ENCODE measurements around the gene TECTB.
"Not testable (repeated sequence)": the region's sequence is repeated elsewhere in the genome, so short reads cannot be mapped to it uniquely, and the experiment has no call there.

The TECTB gene

DNA sequence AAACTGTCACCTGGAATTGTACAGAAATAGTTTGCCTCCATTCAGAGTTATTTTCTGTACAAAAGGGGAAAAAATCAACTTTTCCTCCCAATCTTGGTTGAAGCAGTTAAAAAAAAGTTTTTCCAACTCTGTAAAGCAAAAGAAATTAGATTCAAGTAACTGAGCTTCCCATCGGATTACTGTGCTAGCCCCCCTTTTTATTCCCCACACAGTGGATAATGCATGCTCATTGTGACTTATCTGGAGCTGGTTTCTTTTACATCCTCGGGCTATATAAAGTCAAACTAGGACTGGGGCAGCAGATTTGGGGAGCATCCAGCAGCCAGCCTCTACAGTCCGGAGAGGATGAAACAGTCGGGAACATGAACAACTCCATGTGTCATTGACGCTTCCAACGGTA lies at the start of gene TECTB:
TECTB (plus strand) TSS at position 301 of the 400 bp plus-strand sequence. CDS start 335 bp downstream, outside the sequence.
- DNase-seq (ENCODE audit: low read depth) = no peak

DNA sequence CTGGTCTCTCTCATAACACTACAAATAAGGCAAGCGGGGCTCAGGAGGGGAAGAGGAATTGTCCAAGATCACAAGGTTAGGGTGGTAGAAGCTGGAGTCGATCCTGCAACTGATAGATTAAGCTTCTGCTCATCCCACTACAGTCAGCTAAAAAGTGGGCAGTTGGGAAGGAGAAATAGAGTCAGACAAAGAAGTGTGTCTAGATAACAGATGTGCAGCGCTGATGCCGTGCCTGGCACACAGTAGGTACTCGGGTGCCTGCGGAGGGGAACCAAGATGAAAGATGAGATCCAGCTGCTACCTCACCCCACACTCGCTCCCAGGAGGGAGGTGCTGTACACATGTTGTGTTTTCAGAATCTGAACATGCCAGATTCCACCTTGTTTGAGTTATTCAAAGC lies 48.1 kb upstream of the TECTB start:
- DNase-seq (ENCODE audit: low read depth) = no peak

DNA sequence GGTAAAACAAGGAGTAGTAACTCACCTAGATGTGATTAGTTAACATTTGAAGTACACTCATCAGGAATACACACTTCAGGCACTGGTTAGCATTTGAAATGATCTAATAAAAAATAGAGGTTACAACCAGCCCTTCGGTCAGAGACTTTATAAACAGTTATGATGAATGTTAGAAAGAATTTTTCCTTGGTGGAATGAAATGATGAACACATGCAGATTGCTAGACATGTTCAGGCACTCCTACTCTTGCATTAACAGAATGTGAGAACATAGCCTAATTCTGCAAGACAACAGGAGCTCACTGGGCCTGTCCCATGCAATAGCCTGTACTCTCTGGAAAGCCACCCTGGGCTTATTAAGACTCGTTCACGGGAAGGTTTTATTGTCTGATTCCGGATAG lies 47.3 kb upstream of the TECTB start:
- DNase-seq (ENCODE audit: low read depth) = no peak

DNA sequence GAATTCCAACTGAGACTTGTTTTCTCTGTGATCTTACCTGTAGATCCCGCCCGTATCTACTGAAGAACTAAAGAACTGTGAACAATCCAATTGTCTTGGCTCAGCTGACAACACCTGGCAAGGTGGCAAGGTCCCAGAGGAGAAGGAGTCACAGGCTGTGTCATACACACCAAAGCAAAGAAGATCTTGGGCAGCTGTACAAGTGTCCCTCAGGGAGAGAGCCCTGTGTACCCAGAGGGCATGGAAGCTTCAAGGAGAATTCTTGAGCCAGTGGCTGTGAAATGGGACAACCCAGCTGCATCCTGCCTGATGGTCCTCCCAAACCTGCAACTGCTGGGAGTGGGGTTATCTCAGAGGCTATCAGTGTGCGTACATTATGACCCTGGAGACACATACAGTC lies 46.7 kb upstream of the TECTB start:
- no peak for DNase-seq (ENCODE audit: low read depth)

DNA sequence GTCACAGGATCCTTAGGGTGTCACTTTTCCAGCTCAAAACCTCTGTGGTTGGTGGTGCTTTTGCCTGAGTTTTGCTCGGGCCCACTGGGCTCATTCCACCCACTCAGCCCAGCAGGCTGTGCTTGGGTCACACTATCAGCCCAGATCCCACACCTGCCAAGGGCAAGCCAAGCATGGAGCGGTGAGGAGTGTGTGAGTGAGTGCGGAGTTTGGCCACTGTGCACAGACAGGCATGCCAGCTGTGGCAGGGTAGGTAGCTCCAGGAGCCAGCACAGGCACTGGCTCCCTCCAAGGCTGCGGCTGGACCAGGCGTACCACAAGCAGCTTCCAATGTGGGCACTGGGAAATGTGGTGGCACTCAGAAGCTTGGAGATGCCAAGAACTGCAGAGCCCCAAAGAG lies 43.9 kb upstream of the TECTB start:
- no peak for DNase-seq (ENCODE audit: low read depth)

DNA sequence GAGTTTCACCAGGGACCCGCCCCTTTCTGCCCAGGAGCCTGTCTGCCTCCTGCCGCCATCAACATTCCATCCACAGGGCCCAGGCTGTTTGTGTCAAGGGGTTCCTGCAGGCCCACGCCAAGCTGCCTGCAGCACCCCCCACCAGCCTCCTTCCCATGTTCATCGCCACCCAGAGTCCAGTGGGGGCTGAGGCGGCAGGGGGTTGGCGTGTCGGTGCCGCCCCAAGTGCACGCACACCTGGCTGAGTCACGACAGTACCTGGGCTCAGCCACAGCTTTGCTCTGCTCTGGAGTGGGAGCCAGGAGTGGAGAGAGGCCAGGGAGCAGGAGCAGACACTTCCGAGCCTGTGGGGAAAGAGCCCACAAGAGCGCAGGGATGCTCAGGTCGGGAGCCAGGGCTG lies 42.8 kb upstream of the TECTB start:
- DNase-seq (ENCODE audit: low read depth) = no peak

DNA sequence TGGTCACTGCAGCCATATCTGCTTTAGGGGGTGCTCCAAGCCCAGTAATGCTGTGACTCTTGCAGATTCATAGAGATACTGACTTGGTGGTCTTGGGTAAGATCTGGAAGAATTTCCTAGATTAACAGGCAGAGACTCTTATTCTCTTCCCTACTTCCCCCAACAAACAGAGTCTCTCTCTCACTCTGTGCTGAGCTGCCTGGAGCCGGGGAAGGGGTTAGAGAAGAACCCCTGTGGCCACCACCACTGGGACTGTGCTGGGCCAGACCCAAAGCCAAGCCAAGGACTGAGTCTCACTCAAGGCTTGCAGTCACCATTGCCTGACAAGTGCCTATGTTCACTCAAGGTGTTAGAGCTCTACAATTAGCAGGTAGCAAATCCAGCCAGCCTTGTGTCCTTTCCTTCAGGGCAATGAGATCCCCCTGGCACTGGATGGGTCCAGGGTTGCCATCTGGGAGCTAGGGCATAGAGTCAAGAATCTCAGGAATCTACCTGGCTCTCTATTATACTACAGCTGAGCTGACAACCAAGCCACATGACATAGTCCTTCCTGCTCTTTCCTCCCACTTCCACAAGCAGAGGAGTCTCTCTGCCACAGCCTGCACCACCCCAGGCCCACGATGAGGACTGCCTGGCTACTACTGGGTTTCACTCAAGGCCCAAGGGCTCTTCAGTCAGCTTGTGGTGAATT lies 41.4 kb upstream of the TECTB start:
- no peak for DNase-seq (ENCODE audit: low read depth)

DNA sequence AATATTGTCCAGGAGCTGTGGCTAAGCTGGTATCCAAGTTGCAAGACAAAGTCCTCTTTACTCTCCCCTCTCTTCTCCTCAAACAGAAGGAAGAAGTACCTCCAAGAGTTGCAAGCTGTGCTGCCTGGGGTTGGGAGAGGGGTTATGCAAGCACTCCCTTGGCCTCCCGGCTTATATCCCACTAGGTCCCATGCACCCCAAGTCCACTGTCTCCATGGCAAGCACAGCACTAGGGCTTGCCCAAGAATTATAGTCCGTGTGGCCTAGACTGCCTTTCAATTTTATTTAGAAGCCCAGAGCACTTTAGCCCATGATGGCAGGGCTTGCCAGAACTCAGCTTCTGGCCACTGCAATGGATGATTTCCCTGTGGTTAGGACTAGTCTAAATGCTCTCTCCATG lies 40.4 kb upstream of the TECTB start:
- DNase-seq (ENCODE audit: low read depth) = no peak

DNA sequence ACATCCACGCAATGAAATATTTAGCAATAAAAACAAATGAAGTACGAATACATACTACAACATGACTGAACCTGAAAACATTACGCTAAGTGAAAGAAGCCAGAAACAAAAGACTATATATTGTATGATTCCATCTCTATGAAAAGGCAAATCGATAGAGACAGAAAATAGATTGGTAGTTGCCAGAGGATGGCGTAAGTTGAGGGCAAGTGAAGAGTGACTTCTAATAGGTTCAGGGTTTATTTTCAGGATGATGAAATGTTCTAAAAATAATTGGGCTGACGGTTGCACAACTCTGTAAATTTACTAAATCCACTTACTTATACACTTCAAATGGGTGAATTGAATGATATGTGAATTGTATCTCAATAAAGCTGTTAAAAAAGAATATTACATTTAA lies 39.5 kb upstream of the TECTB start:
- DNase-seq (ENCODE audit: low read depth) = no peak

DNA sequence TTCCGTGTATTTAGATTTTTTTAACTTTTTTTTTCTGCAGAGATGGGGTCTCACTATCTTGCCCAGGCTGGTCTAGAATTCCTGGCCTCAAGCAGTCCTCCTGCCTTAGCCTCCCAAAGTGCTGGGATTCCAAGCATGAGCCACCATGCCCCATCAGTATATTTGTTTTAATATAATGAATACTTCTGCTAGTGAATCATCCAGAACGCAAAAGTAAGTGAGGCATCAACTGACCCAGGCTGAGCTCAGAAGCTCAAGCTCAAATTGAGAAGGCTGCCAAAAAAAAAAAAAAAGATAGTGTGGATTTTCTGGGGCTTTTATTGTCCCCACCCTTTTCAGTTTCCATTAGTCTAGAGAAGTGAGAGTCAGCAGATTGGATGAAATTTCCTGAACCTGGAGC lies 39.0 kb upstream of the TECTB start:
- DNase-seq (ENCODE audit: low read depth) = no peak

DNA sequence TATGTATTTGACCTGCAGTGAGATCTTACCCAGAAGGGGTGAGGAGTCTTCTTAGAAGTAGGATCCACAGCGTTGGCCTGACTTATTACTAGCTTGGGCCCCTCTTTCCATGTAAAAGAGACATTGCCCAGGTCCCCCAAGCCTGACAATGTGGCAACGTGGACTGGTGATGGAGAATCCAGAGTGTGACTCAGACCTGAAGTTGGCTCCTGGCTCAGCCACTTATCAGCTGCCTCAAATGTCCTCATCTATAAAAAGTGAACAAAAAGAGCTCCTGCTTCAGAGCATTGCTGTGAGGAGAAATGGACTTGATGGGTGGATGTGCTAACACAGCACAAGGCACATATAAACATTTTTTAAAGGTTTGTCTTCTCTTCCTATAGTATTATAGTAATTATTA lies 35.4 kb upstream of the TECTB start:
- no peak for DNase-seq (ENCODE audit: low read depth)

DNA sequence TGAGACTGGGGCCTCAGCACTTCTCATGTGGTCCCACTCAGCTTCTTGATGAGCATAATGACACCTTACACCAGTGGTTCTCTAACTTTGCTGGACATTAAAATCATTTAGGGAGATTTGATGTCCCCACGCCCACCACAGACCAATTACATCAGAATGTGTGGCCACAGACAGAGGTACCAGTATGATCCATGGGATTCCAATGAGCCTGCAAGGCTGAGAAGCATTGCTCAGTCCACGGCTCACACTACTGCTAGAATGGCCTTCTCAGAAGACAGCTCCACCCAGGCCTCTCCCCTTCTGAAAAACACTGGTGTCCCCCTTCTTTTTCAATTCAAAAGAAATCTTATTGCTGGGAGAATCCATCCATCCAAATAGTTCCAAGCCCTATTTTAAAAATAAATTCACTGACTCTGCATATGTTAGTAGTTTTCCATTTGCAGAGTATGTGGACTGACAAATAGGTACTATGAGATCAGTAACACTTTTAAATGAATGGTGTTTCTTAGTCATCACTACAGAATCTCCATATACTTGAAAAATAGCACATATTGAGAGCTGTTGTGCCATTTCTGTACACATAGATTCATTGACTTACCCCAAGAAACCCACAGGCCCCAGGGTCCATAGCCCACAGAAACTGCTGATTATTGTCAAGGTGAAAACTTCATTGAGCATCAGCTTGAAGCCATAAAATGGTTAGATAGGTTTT lies 34.5 kb upstream of the TECTB start:
- no peak for DNase-seq (ENCODE audit: low read depth)

DNA sequence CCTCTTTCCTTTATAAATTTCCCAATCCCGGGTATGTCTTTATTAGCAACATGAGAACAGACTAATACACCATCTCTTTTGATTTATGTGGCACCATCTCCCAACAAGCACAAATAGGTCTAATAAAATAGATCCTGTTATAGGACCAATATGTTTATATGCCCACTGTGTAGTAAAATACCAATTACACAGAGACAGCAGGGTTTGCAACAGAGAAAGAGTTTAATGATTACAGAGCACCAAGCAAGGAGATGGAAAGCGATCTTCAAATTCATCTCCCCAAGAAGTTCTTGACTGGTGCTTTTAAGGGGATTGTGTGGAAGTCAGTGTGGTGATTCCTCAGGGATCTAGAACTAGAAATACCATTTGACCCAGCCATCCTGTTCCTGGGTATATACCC lies 33.5 kb upstream of the TECTB start:
- no peak for DNase-seq (ENCODE audit: low read depth)

DNA sequence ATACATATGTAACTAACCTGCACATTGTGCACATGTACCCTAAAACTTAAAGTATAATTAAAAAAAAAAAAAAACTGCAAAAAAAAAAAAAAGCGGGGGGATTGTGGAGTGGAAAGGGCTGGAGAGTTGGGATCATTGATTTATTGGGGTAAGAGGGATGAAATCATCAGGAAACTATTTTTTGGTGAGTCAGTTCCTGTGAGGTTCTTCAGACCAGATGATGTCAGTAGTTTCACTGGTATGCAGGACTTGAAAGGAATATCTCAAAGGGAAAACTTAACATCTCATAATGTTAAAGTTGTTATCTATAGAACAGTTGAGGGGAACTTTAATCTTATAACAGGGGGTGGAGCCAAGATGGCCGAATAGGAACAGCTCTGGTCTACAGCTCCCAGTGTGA lies 32.6 kb upstream of the TECTB start:
- no peak for DNase-seq (ENCODE audit: low read depth)

DNA sequence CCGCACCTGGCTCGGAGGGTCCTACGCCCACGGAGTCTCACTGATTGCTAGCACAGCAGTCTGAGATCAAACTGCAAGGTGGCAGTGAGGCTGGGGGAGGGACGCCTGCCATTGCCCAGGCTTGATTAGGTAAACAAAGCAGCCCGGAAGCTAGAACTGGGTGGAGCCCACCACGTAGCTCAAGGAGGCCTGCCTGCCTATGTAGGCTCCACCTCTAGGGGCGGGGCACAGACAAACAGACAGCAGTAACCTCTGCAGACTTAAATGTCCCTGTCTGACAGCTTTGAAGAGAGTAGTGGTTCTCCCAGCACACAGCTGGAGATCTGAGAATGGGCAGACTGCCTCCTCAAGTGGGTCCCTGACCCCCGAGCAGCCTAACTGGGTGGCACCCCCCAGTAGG lies 32.0 kb upstream of the TECTB start:
- DNase-seq (ENCODE audit: low read depth) = not testable (repeated sequence)

DNA sequence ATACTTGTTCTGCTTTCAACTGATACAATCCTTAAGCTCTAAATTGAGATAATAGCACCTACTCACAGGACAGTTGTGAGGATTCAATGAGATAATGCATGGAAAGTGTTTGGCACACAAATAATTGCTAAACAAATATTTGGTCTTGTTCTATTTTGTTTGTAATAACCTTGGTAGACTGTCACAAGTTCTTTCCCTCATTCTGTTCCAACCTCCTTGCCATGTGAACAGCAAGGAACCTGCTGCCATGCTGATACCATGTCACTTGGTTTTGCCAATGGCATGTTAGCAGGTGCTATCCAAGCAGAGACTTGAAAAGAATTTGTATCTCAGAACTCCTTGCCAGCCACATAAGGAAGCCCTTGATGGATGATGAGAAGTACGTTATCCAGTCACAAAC lies 24.8 kb upstream of the TECTB start:
- no peak for DNase-seq (ENCODE audit: low read depth)

DNA sequence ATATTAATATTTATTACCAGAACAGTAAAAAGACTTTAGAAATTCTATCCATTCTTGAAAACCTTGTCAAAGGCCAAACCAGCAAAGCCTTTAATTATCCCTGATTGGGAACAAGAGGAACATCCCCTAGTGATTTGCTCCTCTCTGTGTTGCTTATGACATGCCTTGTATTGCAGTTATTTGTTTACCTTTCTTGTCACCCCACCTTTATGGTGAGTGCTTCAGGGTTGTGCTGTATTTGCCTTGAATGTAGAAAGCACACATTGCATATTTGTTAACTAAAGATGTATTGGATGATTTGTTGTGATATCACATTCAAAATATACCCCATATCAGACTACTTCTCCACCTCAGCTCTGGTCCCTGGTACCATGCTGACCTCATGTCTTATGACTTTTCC lies 23.5 kb upstream of the TECTB start:
- DNase-seq (ENCODE audit: low read depth) = no peak

DNA sequence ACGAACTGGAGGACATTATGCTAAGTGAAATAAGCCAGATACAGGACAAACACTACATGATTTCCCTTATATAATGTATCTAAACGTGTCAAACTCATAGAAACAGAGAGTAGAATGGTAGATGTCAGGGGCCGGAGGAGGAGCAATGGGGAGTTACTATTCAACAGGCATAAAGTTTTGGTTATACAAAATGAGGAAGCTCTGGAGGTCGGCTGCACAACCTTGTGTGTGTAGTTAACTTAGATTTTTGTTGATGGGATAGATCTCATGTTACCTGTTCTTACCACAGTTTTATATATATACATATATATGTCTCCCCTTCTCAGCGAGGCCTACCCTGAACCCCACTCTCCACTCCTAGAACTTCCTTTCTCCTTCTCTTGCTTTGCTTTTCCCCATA lies 22.4 kb upstream of the TECTB start:
- no peak for DNase-seq (ENCODE audit: low read depth)

DNA sequence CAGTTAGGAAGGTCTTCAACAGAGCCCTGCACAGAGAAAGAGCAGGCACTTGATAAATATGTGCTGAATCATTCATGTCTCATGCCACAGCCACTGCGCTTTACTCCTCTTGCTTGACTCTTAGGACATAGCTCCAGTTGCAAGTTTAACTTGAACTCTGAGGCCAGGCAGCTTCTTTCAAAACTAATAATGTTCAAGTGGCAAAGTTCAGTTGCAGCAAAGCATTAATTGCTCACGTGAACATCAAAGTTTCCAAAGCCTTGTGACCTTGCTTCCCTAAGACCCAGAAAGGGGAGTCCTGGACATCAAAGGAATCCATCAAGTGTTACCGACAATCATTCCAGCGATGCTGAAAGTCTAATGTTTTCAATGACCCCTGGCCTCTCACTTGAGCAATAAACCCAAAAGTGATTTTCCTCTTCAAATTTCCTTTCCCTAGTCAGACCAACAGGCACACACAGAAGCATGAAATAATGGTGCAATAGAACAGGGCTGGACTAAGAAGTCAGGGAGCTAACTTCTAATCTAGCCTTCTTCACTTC lies 21.8 kb upstream of the TECTB start:
- no peak for DNase-seq (ENCODE audit: low read depth)

DNA sequence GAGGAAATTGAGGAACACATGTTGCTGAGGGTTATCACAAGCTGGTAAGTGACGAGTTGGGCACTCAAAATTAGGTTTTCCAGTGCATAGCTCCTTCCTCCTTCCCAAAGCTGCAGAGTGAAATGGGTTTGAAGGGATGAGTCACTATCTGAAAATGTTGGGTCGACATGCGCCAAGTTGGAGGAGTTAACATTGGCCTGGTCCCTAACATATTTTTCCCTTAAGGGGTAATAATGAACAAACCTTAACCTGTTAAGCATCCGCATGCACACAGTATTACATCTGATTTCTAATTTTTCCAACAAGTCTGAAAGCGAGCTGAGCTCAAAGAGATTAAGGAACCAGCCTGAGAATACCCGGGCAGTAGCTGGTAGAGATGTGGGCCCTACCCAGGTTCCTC lies 20.7 kb upstream of the TECTB start:
- no peak for DNase-seq (ENCODE audit: low read depth)

DNA sequence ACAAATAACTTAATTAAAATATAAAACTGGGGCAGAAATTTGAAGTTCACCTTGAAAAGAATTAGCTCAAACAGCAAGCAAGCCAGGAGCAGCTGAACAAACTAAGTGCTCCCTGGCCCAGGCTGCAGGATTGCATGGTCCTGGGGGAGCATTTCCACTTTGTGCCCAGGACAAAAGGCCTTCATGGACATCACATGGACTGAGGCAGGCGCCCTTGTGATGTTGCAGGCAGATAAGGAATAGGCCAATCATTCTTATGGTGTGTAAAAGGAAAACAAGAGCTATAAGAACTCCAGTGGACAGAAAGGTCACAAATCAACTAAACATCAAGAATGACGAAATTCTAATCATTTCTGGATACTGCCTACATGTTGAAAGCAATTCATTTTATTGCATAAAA lies 17.5 kb upstream of the TECTB start:
- DNase-seq (ENCODE audit: low read depth) = no peak

DNA sequence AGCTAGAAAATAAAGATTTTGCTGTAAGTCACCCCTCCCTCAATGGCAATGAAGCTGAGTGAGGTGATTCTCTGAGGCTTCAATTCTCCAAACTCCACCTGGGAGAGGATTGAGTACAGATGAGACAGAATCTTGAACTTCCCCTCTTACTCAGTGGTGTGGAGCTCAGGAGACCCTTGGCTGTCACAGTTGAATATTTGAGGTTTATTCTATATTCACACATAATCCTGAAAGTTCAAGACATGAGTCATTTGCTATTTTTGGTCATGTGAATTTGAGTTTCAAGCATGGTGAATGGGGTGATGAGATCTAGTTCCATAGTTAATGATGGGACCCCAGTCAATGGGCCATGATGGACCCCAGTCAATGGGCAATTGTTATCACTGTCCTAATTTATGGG lies 13.9 kb upstream of the TECTB start:
- DNase-seq (ENCODE audit: low read depth) = no peak

DNA sequence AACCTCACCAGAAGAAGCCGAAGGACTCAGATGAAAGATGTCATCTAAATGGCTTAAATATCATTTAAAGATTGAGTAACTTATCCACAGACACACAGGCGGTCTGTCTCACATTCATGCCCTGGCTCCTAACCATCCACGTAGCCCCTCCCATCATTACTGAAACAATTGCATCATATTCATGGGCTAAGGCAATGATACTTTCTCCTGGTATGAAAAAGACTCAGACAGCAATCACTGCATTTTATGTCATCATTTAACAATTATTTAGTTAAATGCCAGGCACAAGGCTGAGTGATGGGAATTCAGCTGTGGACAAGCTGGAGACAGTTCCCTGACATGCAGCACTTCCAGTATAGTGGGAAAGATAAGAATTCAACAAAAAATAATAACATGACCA lies 11.2 kb upstream of the TECTB start:
- DNase-seq (ENCODE audit: low read depth) = no peak

DNA sequence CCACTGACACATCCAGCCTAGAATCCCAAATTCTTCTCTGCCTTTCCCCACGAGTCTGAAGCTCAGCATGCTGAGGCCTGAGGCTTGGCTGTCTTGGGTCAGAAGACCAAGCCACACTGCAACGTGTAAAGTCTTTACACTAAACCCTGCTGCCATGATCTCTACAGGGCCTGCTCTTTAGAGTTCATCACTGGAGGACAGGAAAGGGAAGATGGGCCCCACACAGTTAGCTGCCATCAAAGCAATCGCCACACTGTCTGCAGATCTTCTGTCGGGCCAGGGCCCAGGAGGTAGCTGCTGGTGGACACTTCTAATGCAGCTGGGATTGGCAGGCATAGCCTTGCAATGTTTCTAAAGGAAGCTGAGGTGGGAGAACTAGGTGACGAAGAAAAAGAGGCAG lies 8.4 kb upstream of the TECTB start:
- DNase-seq (ENCODE audit: low read depth) = no peak

Measured in stimulated activated CD8-positive, alpha-beta memory T cell treated with anti-CD3 and anti-CD28 coated beads, Interleukin-7, amount 100 ng/mL, for 24 hours (primary cell).